Vagina (tissue), 2 donors: Measurements from ENCODE around the gene CCL8. TPM values are rescaled to one million over a fixed set of nuclear protein-coding genes. Genes with fewer than 3 reads are reported as not detected.

Experiments
- DNase-seq, 2 donors: peaks; one replicate each; pipeline ENCODE4 v3.0.0-alpha.2; 2017; ENCODE audit errors: extremely low spot score in 2 of 2
- H3K27ac ChIP-seq: fragments of 200-600 bp; sonication (generic); one replicate; pipeline ENCODE4 v1.5.1; 2019
- H3K27me3 ChIP-seq: fragments of 200-600 bp; sonication (generic); one replicate; pipeline ENCODE4 v1.5.1; 2019
- H3K36me3 ChIP-seq, 2 donors: fragments of 200-600 bp; sonication (generic); one replicate each; pipeline ENCODE4 v1.5.1; 2017 to 2019
- H3K4me1 ChIP-seq: fragments of 200-600 bp; sonication (generic); one replicate; pipeline ENCODE4 v1.5.1; 2019
- H3K4me3 ChIP-seq, 2 donors: fragments of 200-600 bp; sonication (generic); 1 replicate in 1 of 2; 2 replicates in 1 of 2; pipeline ENCODE4 v1.5.1; 2016 to 2019
- H3K9me3 ChIP-seq: fragments of 200-600 bp; sonication (generic); one replicate; pipeline ENCODE4 v1.5.1; 2019
- POLR2A ChIP-seq, 2 donors: fragments of 450-650 bp; IDR thresholded peaks; one replicate each; pipeline ENCODE4 v1.6.1; 2017; ENCODE audit warnings: antibody characterized with exemption in 2 of 2, mild to moderate bottlenecking in 2 of 2, moderate library complexity in 2 of 2
- POLR2AphosphoS5 ChIP-seq, 2 donors: sonication (generic); formaldehyde crosslinking; IDR thresholded peaks; one replicate each; pipeline ENCODE4 v1.9.0; 2017; ENCODE audit warnings: antibody characterized with exemption in 2 of 2, mild to moderate bottlenecking in 2 of 2, low read depth in 1 of 2; ENCODE audit not compliant: insufficient read depth in 1 of 2
- intact Hi-C: fragments of 100-400 bp; cut with DNase I; formaldehyde crosslinking; loops from one replicate; pipeline ENCODE4 v1.15.1; 2023
- total RNA-seq: library from RNA; depleted of rRNA; stranded (reverse); fragments of >200 nt; gene quantifications from one replicate; pipeline ENCODE4 v1.2.3, GENCODE V29; 2016
- TF ChIP-seq, protein P1 (sequence below), 3 experiments: fragments of 450-650 bp in 2 of 3; fragments of 200-600 bp in 1 of 3; sonication (generic) in 1 of 3; IDR thresholded peaks; one replicate each; pipeline ENCODE4 v1.5.1; 2017 to 2019; ENCODE audit warnings: antibody characterized with exemption in 3 of 3, mild to moderate bottlenecking in 2 of 3, moderate library complexity in 2 of 3

CCL8 gene
- total RNA-seq, 1 donor from 2014 or later, result 1.5 TPM

DNA sequence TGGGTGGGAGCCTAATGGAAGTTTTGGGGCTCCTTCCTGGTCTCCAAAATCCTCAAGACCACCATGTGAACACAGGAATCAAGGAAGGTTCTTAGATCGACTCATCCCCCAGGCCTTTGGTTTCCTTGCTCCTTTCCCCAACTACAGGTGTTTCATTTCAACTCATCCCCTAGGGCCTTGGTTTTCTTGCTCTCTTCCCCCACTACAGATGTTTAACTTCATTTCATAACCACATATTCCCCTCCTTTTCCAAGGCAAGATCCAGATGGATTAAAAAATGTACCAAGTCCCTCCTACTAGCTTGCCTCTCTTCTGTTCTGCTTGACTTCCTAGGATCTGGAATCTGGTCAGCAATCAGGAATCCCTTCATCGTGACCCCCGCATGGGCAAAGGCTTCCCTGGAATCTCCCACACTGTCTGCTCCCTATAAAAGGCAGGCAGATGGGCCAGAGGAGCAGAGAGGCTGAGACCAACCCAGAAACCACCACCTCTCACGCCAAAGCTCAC, 33.9 kb upstream of the CCL8 start, which contains the start of gene CCL11:
TSS of gene CCL11 (plus strand) at position 457 of the 507 bp plus-strand sequence. CDS start 67 bp downstream, outside the sequence.
- TF ChIP-seq POLR2A (IDR thresholded peaks at IDR 0.05) (no peak), POLR2AphosphoS5 (IDR thresholded peaks at IDR 0.05; ENCODE audit: insufficient read depth in 1 of 2, low read depth in 1 of 2) (no peak)
- TF ChIP-seq, protein P1, sequence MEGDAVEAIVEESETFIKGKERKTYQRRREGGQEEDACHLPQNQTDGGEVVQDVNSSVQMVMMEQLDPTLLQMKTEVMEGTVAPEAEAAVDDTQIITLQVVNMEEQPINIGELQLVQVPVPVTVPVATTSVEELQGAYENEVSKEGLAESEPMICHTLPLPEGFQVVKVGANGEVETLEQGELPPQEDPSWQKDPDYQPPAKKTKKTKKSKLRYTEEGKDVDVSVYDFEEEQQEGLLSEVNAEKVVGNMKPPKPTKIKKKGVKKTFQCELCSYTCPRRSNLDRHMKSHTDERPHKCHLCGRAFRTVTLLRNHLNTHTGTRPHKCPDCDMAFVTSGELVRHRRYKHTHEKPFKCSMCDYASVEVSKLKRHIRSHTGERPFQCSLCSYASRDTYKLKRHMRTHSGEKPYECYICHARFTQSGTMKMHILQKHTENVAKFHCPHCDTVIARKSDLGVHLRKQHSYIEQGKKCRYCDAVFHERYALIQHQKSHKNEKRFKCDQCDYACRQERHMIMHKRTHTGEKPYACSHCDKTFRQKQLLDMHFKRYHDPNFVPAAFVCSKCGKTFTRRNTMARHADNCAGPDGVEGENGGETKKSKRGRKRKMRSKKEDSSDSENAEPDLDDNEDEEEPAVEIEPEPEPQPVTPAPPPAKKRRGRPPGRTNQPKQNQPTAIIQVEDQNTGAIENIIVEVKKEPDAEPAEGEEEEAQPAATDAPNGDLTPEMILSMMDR (IDR thresholded peaks at IDR 0.05), result no peak
- no peak within 1 kb of the TSS for H3K27ac ChIP-seq
- DNase-seq, result no peak
- intact Hi-C loops, result no loop called here
- no peaks in the 10 kb centered on the region for H3K27me3 ChIP-seq
- H3K4me1 ChIP-seq, result no peaks in the 10 kb centered on the region
- H3K4me3 ChIP-seq, result no peak within 1 kb of the TSS
- H3K9me3 ChIP-seq, result no peaks in the 10 kb centered on the region
- no peaks in the 10 kb centered on the region for H3K36me3 ChIP-seq

DNA sequence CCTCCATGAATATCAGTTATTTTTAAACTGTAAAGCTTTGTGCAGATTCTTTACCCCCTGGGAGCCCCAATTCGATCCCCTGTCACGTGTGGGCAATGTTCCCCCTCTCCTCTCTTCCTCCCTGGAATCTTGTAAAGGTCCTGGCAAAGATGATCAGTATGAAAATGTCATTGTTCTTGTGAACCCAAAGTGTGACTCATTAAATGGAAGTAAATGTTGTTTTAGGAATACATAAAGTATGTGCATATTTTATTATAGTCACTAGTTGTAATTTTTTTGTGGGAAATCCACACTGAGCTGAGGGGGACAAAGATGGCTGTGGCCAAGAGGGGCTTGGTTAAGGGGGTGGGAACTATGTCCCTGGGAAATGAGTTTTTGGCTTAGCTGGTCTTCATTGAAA, 31.4 kb upstream of the CCL8 start:
- Histone ChIP-seq H3K4me1 (no peaks in the 10 kb centered on the region), H3K36me3 (no peaks in the 10 kb centered on the region), H3K4me3 (no peak overlapping the region), H3K27ac (no peak overlapping the region), H3K27me3 (no peaks in the 10 kb centered on the region), H3K9me3 (no peaks in the 10 kb centered on the region)
- TF ChIP-seq POLR2AphosphoS5 (IDR thresholded peaks at IDR 0.05; ENCODE audit: insufficient read depth in 1 of 2, low read depth in 1 of 2) (no peak), POLR2A (IDR thresholded peaks at IDR 0.05) (no peak)
- TF ChIP-seq, protein P1 (IDR thresholded peaks at IDR 0.05), result no peak
- intact Hi-C loops, result no loop called here
- no peak for DNase-seq

DNA sequence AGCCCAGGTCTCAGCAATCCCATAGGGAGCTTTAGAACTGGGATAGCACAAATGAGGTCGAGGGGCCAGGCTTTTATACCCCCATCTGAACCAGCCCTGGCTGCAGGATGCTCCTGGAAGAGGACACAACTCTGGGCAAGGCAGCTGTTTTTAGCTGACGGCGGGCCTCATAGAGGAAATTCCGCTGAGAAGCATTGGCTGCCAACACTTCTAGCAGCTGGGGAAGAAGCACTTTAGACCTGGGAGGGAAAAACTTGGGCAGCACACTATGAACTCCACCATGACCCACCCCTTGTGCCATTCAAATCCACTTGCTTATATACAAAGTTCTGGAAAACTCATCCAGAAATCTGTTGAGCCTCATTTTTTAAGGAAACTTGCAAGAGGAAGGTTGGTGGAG, 28.6 kb upstream of the CCL8 start:
- intact Hi-C loops, result loop anchor here (10.0 kb wide), 1 partner anchor 984 kb away; no protein-coding TSS in a partner anchor
- no peaks in the 10 kb centered on the region for H3K4me1 ChIP-seq
- no peaks in the 10 kb centered on the region for H3K9me3 ChIP-seq

DNA sequence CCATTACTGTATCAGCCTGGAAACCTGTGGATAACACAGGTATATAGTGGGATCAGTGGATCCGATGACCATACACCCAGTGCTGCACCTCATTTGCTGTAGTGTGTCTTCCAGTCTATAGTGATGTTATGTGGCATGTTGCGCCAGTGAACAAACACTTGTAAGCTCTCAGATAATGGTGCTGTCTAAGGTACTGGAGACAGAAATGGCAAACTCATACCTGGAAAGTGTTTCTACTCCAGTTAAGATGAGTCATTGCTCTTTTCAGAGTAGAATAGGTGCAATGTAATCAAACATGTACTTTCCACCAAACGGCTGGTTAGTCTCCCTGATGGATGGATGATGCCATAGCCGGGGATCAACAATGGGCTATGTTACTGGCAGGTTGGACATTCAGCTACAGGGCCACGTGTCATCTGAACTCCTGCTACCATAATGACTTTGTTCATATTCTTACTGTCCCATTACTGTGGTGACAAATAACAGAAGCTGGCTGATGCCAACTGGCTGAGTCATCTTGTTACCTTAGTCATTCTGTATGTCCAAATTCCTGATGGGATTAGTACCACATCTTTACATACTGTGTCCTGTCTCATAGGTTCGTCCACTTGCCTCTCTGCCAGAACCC, 27.4 kb upstream of the CCL8 start:
- Histone ChIP-seq H3K27me3 (no peaks in the 10 kb centered on the region), H3K4me1 (no peaks in the 10 kb centered on the region), H3K27ac (no peak overlapping the region), H3K9me3 (no peaks in the 10 kb centered on the region), H3K4me3 (no peak overlapping the region), H3K36me3 (no peaks in the 10 kb centered on the region)
- TF ChIP-seq POLR2AphosphoS5 (IDR thresholded peaks at IDR 0.05; ENCODE audit: insufficient read depth in 1 of 2, low read depth in 1 of 2), result no peak
- no peak for TF ChIP-seq POLR2A (IDR thresholded peaks at IDR 0.05)
- TF ChIP-seq, protein P1 (IDR thresholded peaks at IDR 0.05), result no peak
- intact Hi-C loops, result loop anchor here (10.0 kb wide), 1 partner anchor 983 kb away; no protein-coding TSS in a partner anchor
- DNase-seq, result no peak

More for the DNA sequence above, 28.6 kb upstream of the CCL8 start:
- H3K36me3 ChIP-seq, result no peaks in the 10 kb centered on the region
- H3K27me3 ChIP-seq, result no peaks in the 10 kb centered on the region
- no peak overlapping the region for H3K27ac ChIP-seq
- no peak for TF ChIP-seq POLR2A (IDR thresholded peaks at IDR 0.05)
- no peak for TF ChIP-seq POLR2AphosphoS5 (IDR thresholded peaks at IDR 0.05; ENCODE audit: insufficient read depth in 1 of 2, low read depth in 1 of 2)
- TF ChIP-seq, protein P1 (IDR thresholded peaks at IDR 0.05), result no peak
- no peak overlapping the region for H3K4me3 ChIP-seq
- no peak for DNase-seq

DNA sequence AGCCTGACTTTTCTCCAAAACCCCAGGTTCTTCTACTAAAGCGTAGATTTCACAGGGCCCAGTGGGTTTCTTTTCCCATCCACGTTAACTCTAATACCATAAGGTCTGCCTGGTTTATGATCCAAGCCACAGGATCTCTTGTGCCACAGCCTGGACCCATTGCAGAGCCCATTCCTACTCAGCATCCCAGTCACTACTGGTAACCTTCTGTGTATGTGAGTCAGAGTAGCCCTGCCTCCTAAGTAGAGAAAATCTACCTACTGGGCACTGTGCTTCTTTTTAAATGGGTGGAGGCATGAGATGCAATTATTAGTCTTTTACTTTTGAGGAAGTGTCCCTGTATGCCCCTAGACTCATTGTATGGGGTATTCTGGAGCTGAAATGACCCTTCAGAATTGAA, 20.2 kb upstream of the CCL8 start:
- no peaks in the 10 kb centered on the region for H3K9me3 ChIP-seq
- H3K27me3 ChIP-seq, result no peaks in the 10 kb centered on the region
- no peak for DNase-seq
- no peaks in the 10 kb centered on the region for H3K36me3 ChIP-seq
- H3K4me1 ChIP-seq, result peaks cover 25% of the 10 kb centered on the region
- H3K4me3 ChIP-seq, result no peak overlapping the region
- intact Hi-C loops, result loop anchor here (10.0 kb wide), 1 partner anchor 976 kb away; no protein-coding TSS in a partner anchor
- TF ChIP-seq, protein P1 (IDR thresholded peaks at IDR 0.05), result no peak
- no peak for TF ChIP-seq POLR2AphosphoS5 (IDR thresholded peaks at IDR 0.05; ENCODE audit: insufficient read depth in 1 of 2, low read depth in 1 of 2)
- TF ChIP-seq POLR2A (IDR thresholded peaks at IDR 0.05), result no peak
- H3K27ac ChIP-seq, result no peak overlapping the region
